GM12864 (cell line): Measurements from ENCODE around the gene ATRIP.
A peak's percentile ranks its signal among the peaks of the same experiment; 100 is the strongest.
"Not testable (repeated sequence)": the region's sequence is repeated elsewhere in the genome, so short reads cannot be mapped to it uniquely, and the experiment has no call there.

ENCODE experiments used
- DNase-seq: peaks from one replicate; pipeline ENCODE4 v3.0.0-alpha.2; 2011; ENCODE audit warnings: low read depth
- H3K4me3 ChIP-seq: 2 replicates; pipeline ENCODE4 v1.5.1; 2011; ENCODE audit warnings: mild to moderate bottlenecking, low read depth, low read length, control low read depth
- TF ChIP-seq, protein P1 (sequence below): IDR thresholded peaks from 2 replicates; pipeline ENCODE4 v1.5.1; 2011; ENCODE audit warnings: low read depth, mild to moderate bottlenecking, moderate library complexity, low read length, control low read depth, inconsistent platforms; ENCODE audit errors: missing control alignments

ATRIP gene

DNA sequence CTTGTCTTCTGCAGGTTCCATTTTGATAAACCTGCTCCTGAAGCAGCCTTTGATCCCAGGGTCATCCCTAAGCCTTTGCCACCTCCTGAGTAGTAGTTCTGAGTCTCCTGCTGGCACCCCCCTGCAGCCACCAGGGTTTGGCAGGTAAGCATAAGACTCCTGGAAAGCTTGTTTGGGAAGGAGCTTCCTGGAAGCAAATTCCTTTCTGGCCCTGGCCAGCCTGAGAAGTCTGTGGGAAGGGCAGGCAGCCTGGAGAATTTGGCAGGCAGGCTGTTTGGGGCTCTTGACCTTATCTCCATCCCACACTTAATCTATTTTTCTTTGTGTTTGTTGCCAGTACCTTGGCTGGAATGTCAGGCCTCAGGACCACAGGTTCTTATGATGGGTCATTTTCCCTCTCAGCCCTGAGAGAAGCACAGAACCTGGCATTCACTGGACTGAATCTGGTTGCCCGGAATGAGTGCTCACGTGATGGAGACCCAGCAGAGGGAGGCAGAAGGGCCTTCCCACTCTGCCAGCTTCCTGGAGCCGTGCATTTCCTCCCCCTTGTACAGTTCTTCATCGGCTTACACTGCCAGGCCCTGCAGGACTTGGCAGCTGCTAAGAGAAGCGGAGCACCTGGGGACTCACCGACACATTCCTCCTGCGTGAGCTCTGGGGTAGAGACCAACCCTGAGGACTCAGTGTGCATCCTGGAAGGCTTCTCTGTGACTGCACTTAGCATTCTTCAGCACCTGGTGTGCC lies 13.4 kb downstream of the ATRIP start:
- no peak overlapping the region for H3K4me3 ChIP-seq
- TF ChIP-seq, protein P1, sequence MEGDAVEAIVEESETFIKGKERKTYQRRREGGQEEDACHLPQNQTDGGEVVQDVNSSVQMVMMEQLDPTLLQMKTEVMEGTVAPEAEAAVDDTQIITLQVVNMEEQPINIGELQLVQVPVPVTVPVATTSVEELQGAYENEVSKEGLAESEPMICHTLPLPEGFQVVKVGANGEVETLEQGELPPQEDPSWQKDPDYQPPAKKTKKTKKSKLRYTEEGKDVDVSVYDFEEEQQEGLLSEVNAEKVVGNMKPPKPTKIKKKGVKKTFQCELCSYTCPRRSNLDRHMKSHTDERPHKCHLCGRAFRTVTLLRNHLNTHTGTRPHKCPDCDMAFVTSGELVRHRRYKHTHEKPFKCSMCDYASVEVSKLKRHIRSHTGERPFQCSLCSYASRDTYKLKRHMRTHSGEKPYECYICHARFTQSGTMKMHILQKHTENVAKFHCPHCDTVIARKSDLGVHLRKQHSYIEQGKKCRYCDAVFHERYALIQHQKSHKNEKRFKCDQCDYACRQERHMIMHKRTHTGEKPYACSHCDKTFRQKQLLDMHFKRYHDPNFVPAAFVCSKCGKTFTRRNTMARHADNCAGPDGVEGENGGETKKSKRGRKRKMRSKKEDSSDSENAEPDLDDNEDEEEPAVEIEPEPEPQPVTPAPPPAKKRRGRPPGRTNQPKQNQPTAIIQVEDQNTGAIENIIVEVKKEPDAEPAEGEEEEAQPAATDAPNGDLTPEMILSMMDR, result no peak
- DNase-seq, result no peak

DNA sequence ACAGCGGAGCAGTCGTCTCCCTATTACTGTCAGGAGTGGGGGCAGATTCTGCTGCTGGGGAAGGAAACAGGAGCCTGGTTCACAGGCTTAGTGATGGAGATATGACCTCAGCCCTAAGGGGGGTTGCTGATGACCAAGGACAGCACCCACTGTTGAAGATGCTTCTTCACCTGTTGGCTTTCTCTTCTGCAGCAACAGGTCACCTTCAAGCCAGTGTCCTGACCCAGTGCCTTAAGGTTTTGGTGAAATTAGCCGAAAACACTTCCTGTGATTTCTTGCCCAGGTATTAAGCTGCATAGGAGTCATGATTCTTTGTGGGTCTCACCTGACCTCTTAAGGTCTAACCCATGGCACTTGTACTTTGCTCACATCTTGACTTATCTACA lies 14.0 kb downstream of the ATRIP start:
- TF ChIP-seq, protein P1, result no peak
- DNase-seq, result no peak

DNA sequence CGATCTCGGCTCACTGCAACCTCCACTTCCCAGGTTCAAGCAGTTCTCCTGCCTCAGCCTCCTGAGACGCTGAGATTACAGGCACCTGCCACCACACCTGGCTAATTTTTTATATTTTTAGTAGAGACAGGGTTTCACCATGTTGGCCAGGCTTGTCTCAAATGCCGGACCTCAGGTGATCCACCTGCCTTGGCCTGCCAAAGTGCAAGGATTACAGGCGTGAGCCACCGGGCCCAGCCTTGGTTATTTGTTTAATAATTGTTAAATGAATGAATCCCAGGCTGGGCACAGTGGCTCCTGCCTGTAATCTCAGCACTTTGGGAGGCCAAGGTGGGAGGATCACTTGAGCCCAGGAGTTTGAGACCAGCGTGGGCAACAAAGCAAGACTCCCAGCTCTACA lies 15.2 kb downstream of the ATRIP start:
- DNase-seq, H3K4me3 ChIP-seq: not testable (repeated sequence)

More for the DNA sequence above, 14.0 kb downstream of the ATRIP start:
- no peak overlapping the region for H3K4me3 ChIP-seq

DNA sequence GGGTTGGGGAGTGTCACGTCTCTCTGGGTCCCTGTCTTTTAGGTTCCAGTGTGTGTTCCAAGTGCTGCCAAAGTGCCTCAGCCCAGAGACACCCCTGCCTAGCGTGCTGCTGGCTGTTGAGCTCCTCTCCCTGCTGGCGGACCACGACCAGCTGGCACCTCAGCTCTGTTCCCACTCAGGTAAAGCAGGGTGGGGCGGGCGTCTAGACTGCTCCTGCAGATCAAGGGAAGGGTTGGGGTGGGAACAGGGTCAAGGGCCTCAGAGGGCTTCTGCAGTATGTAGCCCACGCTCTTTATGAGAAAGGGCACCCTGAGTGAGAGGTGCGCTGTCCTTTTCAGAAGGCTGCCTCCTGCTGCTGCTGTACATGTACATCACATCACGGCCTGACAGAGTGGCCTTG lies 17.2 kb downstream of the ATRIP start:
- no peak overlapping the region for H3K4me3 ChIP-seq
- TF ChIP-seq, protein P1, result no peak
- no peak for DNase-seq

DNA sequence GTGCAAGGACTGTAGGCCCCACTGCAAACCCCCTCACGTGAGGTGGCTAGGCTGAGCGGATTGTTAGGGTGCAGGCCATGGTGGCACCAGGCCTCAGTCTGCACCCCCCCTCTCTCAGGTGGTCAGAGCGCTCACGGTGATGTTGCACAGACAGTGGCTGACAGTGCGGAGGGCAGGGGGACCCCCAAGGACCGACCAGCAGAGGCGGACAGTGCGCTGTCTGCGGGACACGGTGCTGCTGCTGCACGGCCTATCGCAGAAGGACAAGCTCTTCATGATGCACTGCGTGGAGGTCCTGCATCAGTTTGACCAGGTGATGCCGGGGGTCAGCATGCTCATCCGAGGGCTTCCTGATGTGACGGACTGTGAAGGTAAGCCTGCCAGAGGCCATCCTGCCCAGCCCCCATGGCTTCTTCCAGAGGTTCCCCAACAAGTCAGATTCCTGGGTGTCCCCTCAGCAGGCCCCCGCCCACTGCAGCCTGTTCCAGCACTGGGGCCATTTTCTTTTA lies 18.2 kb downstream of the ATRIP start:
- no peak overlapping the region for H3K4me3 ChIP-seq
- no peak for DNase-seq
- TF ChIP-seq, protein P1, result no peak

DNA sequence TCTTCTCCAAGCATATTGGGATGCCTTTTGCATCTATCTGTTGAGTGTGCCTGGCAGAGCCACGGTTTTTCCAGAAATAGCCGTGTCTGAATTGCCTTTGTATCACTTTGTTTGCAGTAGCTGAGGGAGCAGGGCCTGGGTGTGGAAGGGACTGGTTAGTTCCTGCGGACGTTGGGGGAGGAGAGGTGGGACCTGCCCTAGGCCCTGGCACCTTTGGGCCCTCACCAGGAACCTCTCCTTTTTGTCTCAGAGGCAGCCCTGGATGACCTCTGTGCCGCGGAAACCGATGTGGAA lies 18.6 kb downstream of the ATRIP start:
- TF ChIP-seq, protein P1, result no peak
- no peak for DNase-seq
- H3K4me3 ChIP-seq, result no peak overlapping the region

DNA sequence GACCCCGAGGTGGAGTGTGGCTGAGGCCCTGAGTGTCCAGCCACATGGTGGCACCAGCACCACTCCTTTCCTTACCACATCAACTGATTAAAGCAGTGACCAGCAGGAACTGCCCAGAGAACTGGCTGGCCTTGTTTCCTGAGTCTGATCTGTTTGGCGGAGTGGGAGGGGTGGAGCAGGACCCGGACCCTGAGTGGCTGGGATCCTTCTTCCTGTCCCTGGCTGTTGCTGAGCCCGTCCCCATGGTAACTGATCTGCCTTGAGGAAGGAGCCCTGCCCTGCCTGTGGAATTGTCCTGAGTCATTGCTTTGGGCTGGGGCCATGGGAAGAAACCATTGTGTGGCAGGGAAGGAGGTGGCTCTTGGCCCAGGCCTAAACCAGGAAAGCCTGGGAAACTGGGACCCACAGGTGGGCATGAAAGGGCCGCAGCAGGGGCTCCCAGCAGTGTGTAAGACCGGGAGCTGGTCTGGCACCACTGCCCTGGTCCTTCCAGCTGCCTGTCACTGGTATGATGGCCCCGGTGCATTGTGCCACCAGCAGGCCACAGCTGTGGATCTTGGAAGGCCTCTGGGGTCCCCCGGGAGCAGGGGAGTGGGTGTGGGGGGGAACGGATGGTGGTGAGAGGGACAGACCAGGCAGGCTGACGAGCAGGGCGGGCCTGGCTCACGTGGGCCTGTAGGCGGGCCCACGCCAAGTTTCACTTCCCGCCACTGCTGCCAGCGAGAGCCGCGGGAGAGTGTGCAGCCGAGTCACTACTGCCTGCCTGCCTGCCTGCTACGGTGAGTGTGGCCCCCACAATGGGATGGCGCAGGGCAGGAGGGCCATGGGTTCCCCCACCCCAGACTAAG lies 19.2 kb downstream of the ATRIP start:
- TF ChIP-seq, protein P1, result peak; percentile 40
- H3K4me3 ChIP-seq, result peak overlapping the region; percentile 81
- peak; percentile 58 for DNase-seq
